BLaER1 treated with 17β-estradiol and CSF1 and Interleukin-3, amounts not matched to agents 10 nM and 100 nM (cell line): ENCODE results near the gene ADAMTS19.

Experiments
- H3K27ac ChIP-seq, 11 experiments: shearing (Covaris generic); formaldehyde crosslinking; 2 replicates each; pipeline ENCODE4 v1.8.1; 2022
- H3K27me3 ChIP-seq, 11 experiments: shearing (Covaris generic); formaldehyde crosslinking; 2 replicates each; pipeline ENCODE4 v1.8.1; 2022
- H3K36me3 ChIP-seq, 11 experiments: shearing (Covaris generic); formaldehyde crosslinking; 2 replicates each; pipeline ENCODE4 v1.8.1; 2022
- H3K4me1 ChIP-seq, 10 experiments: shearing (Covaris generic); formaldehyde crosslinking; 2 replicates each; pipeline ENCODE4 v1.8.1; 2022
- H3K4me2 ChIP-seq, 11 experiments: shearing (Covaris generic); formaldehyde crosslinking; 2 replicates each; pipeline ENCODE4 v1.8.1; 2022
- H3K4me3 ChIP-seq, 10 experiments: shearing (Covaris generic); formaldehyde crosslinking; 2 replicates each; pipeline ENCODE4 v1.8.1; 2022
- H3K9ac ChIP-seq, 11 experiments: shearing (Covaris generic); formaldehyde crosslinking; 2 replicates each; pipeline ENCODE4 v1.8.1; 2022
- H3K9me3 ChIP-seq, 11 experiments: shearing (Covaris generic); formaldehyde crosslinking; replicated peaks in 1 of 11; 2 replicates each; pipeline ENCODE4 v1.8.1; 2022
- H4K20me1 ChIP-seq, 11 experiments: shearing (Covaris generic); formaldehyde crosslinking; 2 replicates each; pipeline ENCODE4 v1.8.1; 2022
- Cebpa-rat ChIP-seq, 11 experiments: shearing (Covaris generic); IDR thresholded peaks; 2 replicates each; pipeline ENCODE4 v1.8.1; 2022

The ADAMTS19 gene

DNA sequence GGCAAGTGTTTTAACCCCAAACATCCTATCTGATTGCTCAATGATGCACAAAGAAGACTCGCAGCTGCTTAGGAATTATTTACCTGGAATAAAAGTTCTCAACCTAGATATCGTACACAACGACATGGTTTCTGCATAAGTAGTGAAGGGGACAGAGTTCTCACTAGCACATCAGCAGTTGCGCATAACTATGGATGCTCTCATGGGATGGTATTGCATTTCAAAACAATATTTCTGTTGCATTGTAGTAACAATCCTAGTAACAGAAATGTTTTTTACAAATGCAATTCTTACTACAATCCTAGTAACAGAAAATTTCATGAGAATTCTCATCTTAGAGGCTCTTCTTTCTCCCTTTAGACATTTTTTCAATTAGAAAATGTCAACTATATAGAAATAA lies 193.3 kb downstream of the ADAMTS19 start:
- Histone ChIP-seq H3K9ac (no peak overlapping the region), H3K4me2 (no peak overlapping the region), H4K20me1 (no peaks in the 10 kb centered on the region), H3K27me3 (no peaks in the 10 kb centered on the region), H3K36me3 (no peaks in the 10 kb centered on the region), H3K27ac (no peak overlapping the region), H3K4me3 (no peak overlapping the region), H3K4me1 (no peaks in the 10 kb centered on the region), H3K9me3 (no peaks in the 10 kb centered on the region)
- no peak for TF ChIP-seq Cebpa-rat (IDR thresholded peaks at IDR 0.05)

DNA sequence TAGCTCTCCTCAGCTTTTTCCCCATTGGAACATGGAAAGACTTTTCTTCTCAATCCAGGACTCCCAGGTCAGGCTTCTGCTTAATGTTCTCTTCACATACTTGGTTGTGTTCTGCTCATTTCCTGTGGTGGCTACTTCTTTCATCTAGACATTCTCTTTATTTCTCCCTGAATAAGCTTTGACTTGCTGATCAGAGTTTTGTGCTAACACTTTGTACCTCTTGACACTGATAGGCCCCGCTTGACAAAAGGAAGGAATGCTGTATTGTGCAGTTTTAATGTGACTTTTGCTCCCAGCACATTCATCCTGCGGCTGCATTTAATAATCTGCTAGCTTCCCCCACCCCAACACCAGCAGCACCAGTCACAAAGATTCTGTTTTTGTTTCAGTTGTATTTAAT lies 196.9 kb downstream of the ADAMTS19 start:
- no peaks in the 10 kb centered on the region for H3K27me3 ChIP-seq
- H3K4me2 ChIP-seq: no peak overlapping the region
- TF ChIP-seq Cebpa-rat (IDR thresholded peaks at IDR 0.05): no peak
- H3K4me1 ChIP-seq: no peaks in the 10 kb centered on the region
- no peak overlapping the region for H3K4me3 ChIP-seq
- H3K27ac ChIP-seq: no peak overlapping the region
- no peak overlapping the region for H3K9ac ChIP-seq
- H4K20me1 ChIP-seq: no peaks in the 10 kb centered on the region
- H3K36me3 ChIP-seq: no peaks in the 10 kb centered on the region
- H3K9me3 ChIP-seq: no peaks in the 10 kb centered on the region

DNA sequence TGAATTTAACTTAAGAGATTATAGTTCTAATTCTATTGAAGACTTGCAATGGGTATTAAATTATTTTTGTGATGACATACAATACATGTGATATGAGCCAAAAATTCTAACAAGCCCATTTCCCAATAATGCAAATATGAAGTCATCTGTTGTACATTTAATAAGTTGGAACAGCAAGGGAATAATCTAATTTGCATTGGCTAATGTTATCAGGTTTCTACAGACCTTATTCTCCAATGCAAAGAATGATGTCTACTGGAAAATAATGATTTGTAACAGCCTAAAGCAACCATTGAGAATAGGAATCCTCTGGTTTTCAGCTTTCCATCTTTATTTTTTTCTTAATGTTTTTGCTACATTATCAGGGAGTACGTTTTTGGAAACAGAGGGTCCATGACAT lies 198.7 kb downstream of the ADAMTS19 start:
- H4K20me1 ChIP-seq: no peaks in the 10 kb centered on the region
- no peaks in the 10 kb centered on the region for H3K36me3 ChIP-seq
- H3K4me1 ChIP-seq: no peaks in the 10 kb centered on the region
- no peak overlapping the region for H3K9ac ChIP-seq
- H3K27ac ChIP-seq: no peak overlapping the region
- H3K27me3 ChIP-seq: no peaks in the 10 kb centered on the region
- no peaks in the 10 kb centered on the region for H3K9me3 ChIP-seq
- TF ChIP-seq Cebpa-rat (IDR thresholded peaks at IDR 0.05): no peak
- H3K4me2 ChIP-seq: no peak overlapping the region
- no peak overlapping the region for H3K4me3 ChIP-seq

DNA sequence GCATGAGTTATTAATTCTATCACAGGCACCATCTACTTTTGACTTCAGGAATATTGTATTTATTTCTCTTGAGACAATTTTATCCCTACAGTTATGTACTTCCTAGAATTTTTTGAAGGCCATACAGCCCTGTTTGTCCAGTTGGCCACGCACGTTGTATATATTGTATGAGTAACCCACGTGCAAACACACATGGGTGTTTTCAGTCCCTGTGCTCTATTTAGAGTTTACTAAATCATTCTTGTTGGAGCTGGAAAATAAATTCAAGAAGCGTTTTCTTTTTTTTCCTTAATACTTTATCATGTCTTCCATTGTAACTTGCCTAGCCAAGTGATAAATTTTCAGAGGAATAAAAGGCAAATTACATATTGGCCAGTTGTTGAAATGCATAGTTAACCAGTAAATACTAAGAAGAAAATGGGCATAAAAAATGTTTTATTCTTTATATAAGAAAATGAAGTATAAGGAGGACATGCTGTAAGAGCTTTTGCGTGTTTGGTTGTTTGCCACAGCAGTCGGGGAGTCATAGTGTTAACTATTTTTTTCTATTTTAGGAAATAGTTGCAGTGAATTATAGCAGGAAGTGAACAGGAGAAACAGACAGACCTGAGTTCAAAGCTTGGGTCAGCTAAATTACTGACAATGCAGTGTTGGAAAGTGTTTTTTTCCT lies 201.4 kb downstream of the ADAMTS19 start:
- Histone ChIP-seq H3K4me1 (no peaks in the 10 kb centered on the region), H3K27ac (no peak overlapping the region), H3K4me2 (no peak overlapping the region), H3K9ac (no peak overlapping the region), H3K36me3 (no peaks in the 10 kb centered on the region), H3K9me3 (no peaks in the 10 kb centered on the region), H3K4me3 (no peak overlapping the region), H4K20me1 (no peaks in the 10 kb centered on the region), H3K27me3 (no peaks in the 10 kb centered on the region)
- no peak for TF ChIP-seq Cebpa-rat (IDR thresholded peaks at IDR 0.05)

DNA sequence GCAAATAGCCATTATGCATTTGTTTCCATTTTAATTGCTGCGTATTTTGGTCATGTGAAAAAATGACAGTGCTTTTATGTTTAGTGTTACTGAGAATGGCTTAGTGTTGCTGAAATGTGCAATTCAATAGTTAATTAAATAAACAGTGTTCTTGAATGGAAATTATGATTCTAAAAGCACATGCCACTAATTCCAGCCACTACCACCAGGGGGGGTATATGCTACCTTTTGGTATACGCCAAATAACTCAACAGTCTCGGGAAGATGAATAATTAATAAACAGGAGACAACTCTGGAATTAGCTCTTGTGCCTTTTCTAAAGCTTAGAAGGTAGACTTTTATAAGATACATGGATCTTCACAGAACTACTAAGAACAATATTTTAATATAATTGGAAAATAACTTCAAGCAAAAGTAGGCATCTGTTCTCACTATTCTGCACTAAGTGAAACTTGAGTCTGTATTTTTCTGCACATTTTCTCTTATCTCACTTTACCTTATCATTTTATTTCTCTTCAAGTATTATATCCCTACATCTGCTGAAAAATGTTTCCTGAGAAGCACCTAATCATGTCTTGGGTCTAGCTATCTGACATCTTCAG lies 204.3 kb downstream of the ADAMTS19 start:
- no peaks in the 10 kb centered on the region for H4K20me1 ChIP-seq
- H3K9ac ChIP-seq: no peak overlapping the region
- H3K27ac ChIP-seq: no peak overlapping the region
- no peak overlapping the region for H3K4me2 ChIP-seq
- no peak for TF ChIP-seq Cebpa-rat (IDR thresholded peaks at IDR 0.05)
- H3K9me3 ChIP-seq: peaks cover 0 to 6% (median 0%) of the 10 kb centered on the region in 11 experiments; a peak in 2 of 22 replicates
- no peaks in the 10 kb centered on the region for H3K4me1 ChIP-seq
- no peak overlapping the region for H3K4me3 ChIP-seq
- no peaks in the 10 kb centered on the region for H3K36me3 ChIP-seq
- H3K27me3 ChIP-seq: no peaks in the 10 kb centered on the region

DNA sequence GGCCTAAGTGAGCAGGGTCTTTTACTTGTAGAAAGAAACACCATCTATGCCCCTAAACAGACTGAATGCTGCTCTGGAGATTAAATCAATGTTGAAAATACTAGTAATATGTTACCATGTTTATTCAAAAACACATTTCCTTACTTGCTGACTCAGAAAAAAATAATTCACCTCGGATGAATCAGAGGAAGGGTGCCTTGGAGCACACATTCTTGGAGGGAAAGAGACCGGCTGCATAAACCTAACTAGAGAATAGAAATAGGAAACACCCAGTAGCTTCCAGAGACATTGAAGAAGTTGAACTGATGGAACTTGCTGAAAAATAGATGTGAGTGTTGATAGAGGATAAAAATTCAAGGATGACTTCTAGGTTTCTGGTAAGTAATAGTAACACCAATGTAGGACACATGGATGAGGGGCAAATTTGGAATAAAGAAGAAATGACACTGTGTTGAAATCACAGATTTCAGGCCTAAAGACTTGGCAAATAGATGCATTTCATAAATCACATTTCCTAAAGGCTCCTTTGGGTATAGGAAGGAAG lies 210.9 kb downstream of the ADAMTS19 start:
- Histone ChIP-seq H4K20me1 (no peaks in the 10 kb centered on the region), H3K9ac (no peak overlapping the region), H3K4me3 (no peak overlapping the region), H3K27me3 (no peaks in the 10 kb centered on the region), H3K9me3 (peaks cover 0 to 6% (median 0%) of the 10 kb centered on the region in 11 experiments; a peak in 2 of 22 replicates), H3K4me2 (no peak overlapping the region), H3K4me1 (no peaks in the 10 kb centered on the region), H3K36me3 (no peaks in the 10 kb centered on the region), H3K27ac (no peak overlapping the region)
- no peak for TF ChIP-seq Cebpa-rat (IDR thresholded peaks at IDR 0.05)

DNA sequence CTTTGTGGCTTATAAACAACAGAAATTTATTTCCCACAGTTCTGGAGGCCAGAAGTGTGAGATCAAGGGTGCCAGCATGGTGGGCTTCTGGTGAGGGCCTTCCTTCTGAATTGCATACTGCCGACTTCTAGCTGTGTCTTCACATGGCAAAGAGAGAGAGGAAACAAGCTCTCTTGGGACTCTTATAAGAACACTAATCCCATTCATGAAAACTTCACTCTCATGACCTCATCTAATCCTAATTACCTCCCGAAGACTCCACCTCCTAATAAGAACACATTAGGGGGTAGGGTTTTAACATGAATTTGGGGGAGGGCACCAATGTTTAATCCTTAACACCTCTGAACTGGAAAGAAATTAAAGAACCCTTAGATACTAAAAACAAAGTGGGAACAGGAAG lies 211.9 kb downstream of the ADAMTS19 start:
- Histone ChIP-seq H3K4me3 (no peak overlapping the region), H3K9me3 (peaks cover 0 to 6% (median 0%) of the 10 kb centered on the region in 11 experiments; a peak in 2 of 22 replicates), H3K4me2 (no peak overlapping the region), H4K20me1 (no peaks in the 10 kb centered on the region), H3K9ac (no peak overlapping the region), H3K27ac (no peak overlapping the region), H3K36me3 (no peaks in the 10 kb centered on the region), H3K4me1 (no peaks in the 10 kb centered on the region), H3K27me3 (no peaks in the 10 kb centered on the region)
- TF ChIP-seq Cebpa-rat (IDR thresholded peaks at IDR 0.05): no peak

DNA sequence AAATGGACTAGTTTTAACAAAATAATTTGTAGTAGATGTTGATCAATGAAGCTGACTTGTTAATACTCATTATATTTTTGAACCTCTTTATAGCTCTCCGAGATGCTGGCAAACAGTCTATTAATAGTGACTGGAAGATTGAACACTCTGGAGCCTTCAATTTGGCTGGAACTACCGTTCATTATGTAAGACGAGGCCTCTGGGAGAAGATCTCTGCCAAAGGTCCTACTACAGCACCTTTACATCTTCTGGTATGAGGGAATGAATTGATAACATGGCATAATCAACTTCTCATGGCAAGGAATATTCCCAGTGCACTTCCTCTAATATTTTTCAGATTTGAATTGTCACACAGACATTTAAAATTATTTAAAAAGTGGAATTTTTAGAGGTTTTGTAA lies 219.6 kb downstream of the ADAMTS19 start:
- H3K9ac ChIP-seq: no peak overlapping the region
- H3K27me3 ChIP-seq: no peaks in the 10 kb centered on the region
- H3K9me3 ChIP-seq: no peaks in the 10 kb centered on the region
- no peak for TF ChIP-seq Cebpa-rat (IDR thresholded peaks at IDR 0.05)
- no peaks in the 10 kb centered on the region for H3K36me3 ChIP-seq
- H3K4me3 ChIP-seq: no peak overlapping the region
- H3K4me2 ChIP-seq: no peak overlapping the region
- no peaks in the 10 kb centered on the region for H3K4me1 ChIP-seq
- H4K20me1 ChIP-seq: no peaks in the 10 kb centered on the region
- H3K27ac ChIP-seq: no peak overlapping the region

DNA sequence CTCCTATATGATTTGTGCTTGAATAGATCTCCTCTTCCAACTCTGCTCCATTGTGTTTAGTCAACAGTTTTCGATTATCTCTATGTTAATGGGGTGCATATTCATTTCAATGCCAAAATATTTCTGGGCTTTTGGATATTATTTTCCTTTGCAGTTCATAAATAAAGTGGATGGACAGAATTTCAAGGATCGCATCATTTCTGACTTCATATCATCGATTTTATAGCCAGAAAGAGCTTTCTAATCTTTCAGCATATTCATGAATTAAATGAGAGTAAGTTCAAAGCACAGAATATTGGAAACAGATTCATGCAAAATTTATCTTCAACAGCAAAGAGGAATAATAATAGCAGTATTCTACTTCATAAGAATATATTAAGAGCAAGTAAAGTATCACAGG lies 227.8 kb downstream of the ADAMTS19 start:
- Histone ChIP-seq H3K9me3 (no peaks in the 10 kb centered on the region), H3K27ac (no peak overlapping the region), H3K4me3 (no peak overlapping the region), H3K27me3 (no peaks in the 10 kb centered on the region), H3K9ac (no peak overlapping the region), H3K4me1 (no peaks in the 10 kb centered on the region), H3K4me2 (no peak overlapping the region), H4K20me1 (no peaks in the 10 kb centered on the region), H3K36me3 (no peaks in the 10 kb centered on the region)
- TF ChIP-seq Cebpa-rat (IDR thresholded peaks at IDR 0.05): no peak

DNA sequence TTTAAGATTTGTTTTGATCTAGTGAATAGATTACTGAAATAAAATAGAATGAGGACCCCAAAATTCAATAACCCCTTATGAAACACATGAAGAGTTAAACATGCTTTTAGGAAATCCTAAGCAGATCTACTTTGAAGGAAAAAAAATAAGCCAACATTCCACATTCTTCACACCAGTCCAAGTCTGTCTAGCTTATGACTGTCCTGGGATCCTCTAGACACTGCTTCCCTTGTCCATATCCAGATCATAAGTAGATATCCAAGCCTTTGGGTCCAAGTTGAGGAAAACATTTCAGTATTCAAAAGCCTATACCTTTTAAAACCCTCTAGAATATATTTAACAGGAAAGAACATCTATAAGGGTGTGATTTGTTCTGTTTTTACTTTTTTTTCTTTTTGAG lies 228.9 kb downstream of the ADAMTS19 start:
- Histone ChIP-seq H3K9me3 (no peaks in the 10 kb centered on the region), H4K20me1 (no peaks in the 10 kb centered on the region)

More for the DNA sequence above, 228.9 kb downstream of the ADAMTS19 start:
- TF ChIP-seq Cebpa-rat (IDR thresholded peaks at IDR 0.05): no peak
- Histone ChIP-seq H3K27ac (no peak overlapping the region), H3K27me3 (no peaks in the 10 kb centered on the region), H3K9ac (no peak overlapping the region), H3K4me3 (no peak overlapping the region), H3K4me1 (no peaks in the 10 kb centered on the region), H3K36me3 (no peaks in the 10 kb centered on the region), H3K4me2 (no peak overlapping the region)
